ENCODE data around the gene MAGEF1. TPM values are rescaled to one million over a fixed set of nuclear protein-coding genes. Genes with fewer than 3 reads are reported as not detected.

The MAGEF1 gene
- total and polyA plus RNA-seq, 10 of the 15 experiments (the other 5 are each of a cell fraction or from before 2014, with no cell fraction given): 2.3 to 62.2 (median 27.1) TPM

GRCh38 chr3:184715943-184716621 is 4.2 kb upstream of the MAGEF1 start:
- in situ Hi-C loops (cut with MboI): no loop called here
- Histone ChIP-seq H3K4me1 (ENCODE audit: control insufficient read depth, insufficient read depth, low read length) (no peaks in the 10 kb centered on the region), H3K9me3 (replicated peaks; ENCODE audit: control insufficient read depth, insufficient read depth, low read length) (no peaks in the 10 kb centered on the region), H3K4me3 (no peak overlapping the region), H3K4me2 (ENCODE audit: control insufficient read depth, insufficient read depth) (no peak overlapping the region), H3K27ac (ENCODE audit: control insufficient read depth, insufficient read depth) (no peak overlapping the region), H2AFZ (ENCODE audit: control insufficient read depth, low read depth, low read length) (no peak overlapping the region), H3K79me2 (ENCODE audit: control insufficient read depth, insufficient read depth, low read length) (no peaks in the 10 kb centered on the region), H4K20me1 (ENCODE audit: control insufficient read depth, insufficient read depth) (no peaks in the 10 kb centered on the region), H3K9ac (ENCODE audit: control insufficient read depth, insufficient read depth, low read length) (no peak overlapping the region), H3K27me3 (replicated peaks in 1 of 2; ENCODE audit: control insufficient read depth in 2 of 2, insufficient read depth in 2 of 2, low read length in 1 of 2) (0 out of 4 replicates have a peak, but pooled peaks cover 0 to 3% of the 10 kb centered on the region in 2 experiments), H3K36me3 (ENCODE audit: control insufficient read depth in 2 of 2, insufficient read depth in 2 of 2, low read length in 1 of 2) (no peaks in the 10 kb centered on the region)
- ChIA-PET RAD21 (ENCODE audit: unreplicated experiment) (no interaction called here), POLR2A (no interaction called here), CTCF (no interaction called here), SMC1A (ENCODE audit: uncharacterized antibody, unreplicated experiment) (no interaction called here)
- DNase-seq (ENCODE audit: low read depth, low spot score) (no peak), ATAC-seq (no peak), FAIRE-seq (no peak)
- 36% methylated on average over 8 of the region's 8 CpGs for WGBS (ENCODE audit: insufficient coverage, insufficient replicate concordance, low lambda C conversion rate, missing lambda C conversion rate)
- no TSS peak for BruUV-seq (replicated peaks)
- no peak for TF ChIP-seq RAD21 (IDR thresholded peaks at IDR 0.05; ENCODE audit: insufficient read depth, low read depth, low read length)
- no peak for TF ChIP-seq KDM1A (IDR thresholded peaks at IDR 0.05; ENCODE audit: borderline replicate concordance)
- no peak for TF ChIP-seq ZNF592 (IDR thresholded peaks at IDR 0.05)
- no peak for TF ChIP-seq NR2C1 (IDR thresholded peaks at IDR 0.05)
- intact Hi-C loops (cut with micrococcal nuclease; ENCODE audit: unreplicated experiment): no loop called here

Measured in GM12878 (cell line).